Measurements from ENCODE around the gene ATXN7L2. TPM values are rescaled to one million over a fixed set of nuclear protein-coding genes. Genes with fewer than 3 reads are reported as not detected.

Gene ATXN7L2
- total RNA-seq, 4 donors from 2014 or later = 2.3 to 12.7 (median 7.3) TPM

DNA sequence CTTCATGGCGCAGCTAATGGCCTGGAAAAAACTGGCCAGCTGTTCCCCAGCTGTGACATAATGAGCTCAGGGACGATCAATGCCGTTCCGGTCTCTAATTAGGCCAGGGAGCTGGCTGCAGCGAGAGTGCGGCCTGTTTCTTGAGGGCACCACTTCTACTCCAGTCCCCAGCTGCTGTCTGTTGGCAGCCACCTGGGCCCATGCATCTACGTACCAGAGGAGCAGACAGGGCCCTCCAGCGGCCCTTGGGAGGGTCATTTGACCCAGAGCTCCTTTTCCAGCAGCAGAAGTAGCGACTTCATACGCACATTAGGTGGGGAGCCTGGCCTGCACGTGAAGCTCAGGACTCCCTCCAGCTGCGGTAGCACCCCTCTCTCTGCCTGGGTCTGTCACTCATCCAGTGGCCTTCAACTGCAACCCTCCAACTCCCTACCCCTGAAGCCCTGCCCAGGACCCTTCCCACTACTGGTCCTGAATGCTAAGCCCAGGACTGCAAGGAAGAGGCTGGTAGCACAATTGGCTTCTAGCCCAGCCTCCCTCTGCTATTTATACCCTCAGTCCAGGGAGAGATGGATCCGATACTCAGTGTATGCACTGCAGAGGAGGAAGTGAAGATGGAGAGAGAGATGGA, 46.9 kb downstream of the ATXN7L2 start:
- no peak for TF ChIP-seq POLR2A (IDR thresholded peaks at IDR 0.05)
- TF ChIP-seq, protein P1, sequence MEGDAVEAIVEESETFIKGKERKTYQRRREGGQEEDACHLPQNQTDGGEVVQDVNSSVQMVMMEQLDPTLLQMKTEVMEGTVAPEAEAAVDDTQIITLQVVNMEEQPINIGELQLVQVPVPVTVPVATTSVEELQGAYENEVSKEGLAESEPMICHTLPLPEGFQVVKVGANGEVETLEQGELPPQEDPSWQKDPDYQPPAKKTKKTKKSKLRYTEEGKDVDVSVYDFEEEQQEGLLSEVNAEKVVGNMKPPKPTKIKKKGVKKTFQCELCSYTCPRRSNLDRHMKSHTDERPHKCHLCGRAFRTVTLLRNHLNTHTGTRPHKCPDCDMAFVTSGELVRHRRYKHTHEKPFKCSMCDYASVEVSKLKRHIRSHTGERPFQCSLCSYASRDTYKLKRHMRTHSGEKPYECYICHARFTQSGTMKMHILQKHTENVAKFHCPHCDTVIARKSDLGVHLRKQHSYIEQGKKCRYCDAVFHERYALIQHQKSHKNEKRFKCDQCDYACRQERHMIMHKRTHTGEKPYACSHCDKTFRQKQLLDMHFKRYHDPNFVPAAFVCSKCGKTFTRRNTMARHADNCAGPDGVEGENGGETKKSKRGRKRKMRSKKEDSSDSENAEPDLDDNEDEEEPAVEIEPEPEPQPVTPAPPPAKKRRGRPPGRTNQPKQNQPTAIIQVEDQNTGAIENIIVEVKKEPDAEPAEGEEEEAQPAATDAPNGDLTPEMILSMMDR (IDR thresholded peaks at IDR 0.05) = no peak
- H3K36me3 ChIP-seq = no peaks in the 10 kb centered on the region
- no peaks in the 10 kb centered on the region for H3K9me3 ChIP-seq
- no peak for DNase-seq
- H3K4me1 ChIP-seq = peaks cover 0 to 10% (median 6%) of the 10 kb centered on the region in 4 donors
- no peak overlapping the region for H3K4me3 ChIP-seq
- no peaks in the 10 kb centered on the region for H3K27me3 ChIP-seq
- H3K27ac ChIP-seq = peak overlapping the region in 1 of 4 donors; percentile 17

GRCh38 chr1:109531380-109531779, 47.7 kb downstream of the ATXN7L2 start:
- H3K27me3 ChIP-seq = no peaks in the 10 kb centered on the region
- H3K9me3 ChIP-seq = no peaks in the 10 kb centered on the region
- peaks cover 0 to 10% (median 6%) of the 10 kb centered on the region in 4 donors for H3K4me1 ChIP-seq
- H3K4me3 ChIP-seq = no peak overlapping the region
- no peaks in the 10 kb centered on the region for H3K36me3 ChIP-seq
- DNase-seq = no peak
- H3K27ac ChIP-seq = peak overlapping the region in 1 of 4 donors; percentile 8
- no peak for TF ChIP-seq POLR2A (IDR thresholded peaks at IDR 0.05)
- TF ChIP-seq, protein P1 (IDR thresholded peaks at IDR 0.05) = no peak

DNA sequence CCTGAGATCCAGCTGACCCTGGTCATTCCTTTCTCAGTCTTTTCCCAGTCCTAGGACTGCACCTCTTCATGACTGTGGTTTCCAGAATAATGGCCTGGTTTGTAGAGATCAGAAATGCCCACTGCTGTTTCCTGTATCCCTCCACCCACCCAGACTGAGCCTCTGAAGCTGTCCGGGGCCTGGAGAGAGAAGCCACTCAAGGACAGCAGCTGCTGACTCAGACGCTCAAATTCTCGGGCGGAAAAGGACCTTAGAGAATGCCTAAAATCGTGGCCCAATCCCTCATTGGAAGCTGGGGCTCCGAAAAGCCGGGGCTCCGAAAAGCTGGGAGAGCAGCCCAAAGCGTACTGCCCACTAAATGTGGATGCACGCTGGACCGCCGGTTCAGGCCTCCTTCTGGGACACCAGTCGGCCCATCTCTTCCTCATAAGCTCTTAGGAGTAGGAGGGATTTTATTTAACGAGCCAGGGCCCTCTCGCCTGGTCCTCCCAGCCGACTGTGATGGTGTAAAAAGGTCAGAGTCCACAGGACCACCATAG, 48.2 kb downstream of the ATXN7L2 start:
- peak overlapping the region in 2 of 4 donors; percentile 8 to 60 for H3K27ac ChIP-seq
- peaks cover 0 to 10% (median 6%) of the 10 kb centered on the region in 4 donors for H3K4me1 ChIP-seq
- H3K36me3 ChIP-seq = no peaks in the 10 kb centered on the region
- no peaks in the 10 kb centered on the region for H3K27me3 ChIP-seq
- no peaks in the 10 kb centered on the region for H3K9me3 ChIP-seq
- peak overlapping the region in 2 of 4 donors; percentile 10 to 39 for H3K4me3 ChIP-seq
- no peak for DNase-seq
- TF ChIP-seq POLR2A (IDR thresholded peaks at IDR 0.05) = no peak
- TF ChIP-seq, protein P1 (IDR thresholded peaks at IDR 0.05) = no peak

GRCh38 chr1:109532365-109533136, 48.8 kb downstream of the ATXN7L2 start:
- Histone ChIP-seq H3K36me3 (no peaks in the 10 kb centered on the region), H3K27ac (peak overlapping the region in 2 of 4 donors; percentile 8 to 60), H3K4me3 (peak overlapping the region; percentile 10 to 39 (median 23)), H3K27me3 (no peaks in the 10 kb centered on the region), H3K9me3 (no peaks in the 10 kb centered on the region), H3K4me1 (peaks cover 0 to 10% (median 6%) of the 10 kb centered on the region in 4 donors)
- no peak for TF ChIP-seq POLR2A (IDR thresholded peaks at IDR 0.05)
- TF ChIP-seq, protein P1 (IDR thresholded peaks at IDR 0.05) = peak; percentile 96 to 99 (median 98)
- peak; percentile 85 to 93 (median 88) for DNase-seq

- no peaks in the 10 kb centered on the region for H3K9me3 ChIP-seq
- peaks cover 0 to 10% (median 6%) of the 10 kb centered on the region in 4 donors for H3K4me1 ChIP-seq
- H3K27me3 ChIP-seq = no peaks in the 10 kb centered on the region
- DNase-seq = no peak
- TF ChIP-seq POLR2A (IDR thresholded peaks at IDR 0.05) = no peak
- TF ChIP-seq, protein P1 (IDR thresholded peaks at IDR 0.05) = no peak
- no peaks in the 10 kb centered on the region for H3K36me3 ChIP-seq
- H3K4me3 ChIP-seq = no peak overlapping the region
- no peak overlapping the region for H3K27ac ChIP-seq
Measured at GRCh38 chr1:109534307-109534858, 50.7 kb downstream of the ATXN7L2 start.
